Liver (tissue), 9 donors: ENCODE measurements around the gene SUCNR1. TPM values are rescaled to one million over a fixed set of nuclear protein-coding genes. Genes with fewer than 3 reads are reported as not detected.

ENCODE experiments used
- DNase-seq: peaks from one replicate; pipeline ENCODE4 v3.0.0-alpha.2; 2017; ENCODE audit warnings: low spot score
- H3K27ac ChIP-seq, 2 donors: one replicate each; pipeline ENCODE4 v1.7.0; 2013; ENCODE audit warnings: inconsistent platforms in 2 of 2, low read length in 2 of 2, control low read depth in 1 of 2, low read depth in 1 of 2, mild to moderate bottlenecking in 1 of 2
- H3K27me3 ChIP-seq, 4 donors: one replicate each; pipeline versions ENCODE4 v1.6.1 to v1.7.0; 2013; ENCODE audit warnings: low read length in 3 of 4, inconsistent platforms in 1 of 4, mild to moderate bottlenecking in 1 of 4, moderate library complexity in 1 of 4; ENCODE audit not compliant: control insufficient read depth in 4 of 4, insufficient read depth in 4 of 4
- H3K36me3 ChIP-seq, 4 donors: one replicate each; pipeline versions ENCODE4 v1.6.1 to v1.7.0; 2013; ENCODE audit warnings: low read length in 3 of 4, mild to moderate bottlenecking in 3 of 4, low read depth in 1 of 4, moderate library complexity in 1 of 4; ENCODE audit not compliant: control insufficient read depth in 4 of 4, insufficient read depth in 3 of 4
- H3K4me1 ChIP-seq, 4 donors: one replicate each; pipeline versions ENCODE4 v1.6.1 to v1.7.0; 2013; ENCODE audit warnings: low read length in 3 of 4, mild to moderate bottlenecking in 3 of 4, moderate library complexity in 1 of 4; ENCODE audit not compliant: control insufficient read depth in 4 of 4, insufficient read depth in 4 of 4
- H3K4me3 ChIP-seq, 3 donors: one replicate each; pipeline versions ENCODE4 v1.6.1 to v1.7.0; 2013; ENCODE audit warnings: low read length in 3 of 3, control low read depth in 1 of 3, low read depth in 1 of 3, mild to moderate bottlenecking in 1 of 3
- H3K9ac ChIP-seq, 2 donors: one replicate each; pipeline ENCODE4 v1.7.0; 2013; ENCODE audit warnings: low read length in 2 of 2, mild to moderate bottlenecking in 2 of 2, moderate library complexity in 2 of 2, control low read depth in 1 of 2, low read depth in 1 of 2
- H3K9me3 ChIP-seq, 4 donors: one replicate each; pipeline versions ENCODE4 v1.6.1 to v1.7.0; 2013; ENCODE audit warnings: low read length in 3 of 4; ENCODE audit not compliant: control insufficient read depth in 4 of 4
- FOXA2 ChIP-seq: IDR thresholded peaks from 2 replicates; pipeline ENCODE4 v1.6.1; 2016; ENCODE audit warnings: antibody characterized with exemption
- GABPA ChIP-seq, 2 donors: IDR thresholded peaks in 1 of 2; conservative IDR thresholded peaks in 1 of 2; 2 replicates each; pipeline ENCODE4 v1.6.1; 2016; ENCODE audit warnings: antibody characterized with exemption in 2 of 2, mild to moderate bottlenecking in 1 of 2, moderate library complexity in 1 of 2
- HNF4A ChIP-seq, 2 donors: conservative IDR thresholded peaks; 2 replicates each; pipeline ENCODE4 v1.6.1; 2016; ENCODE audit warnings: antibody characterized with exemption in 2 of 2, mild to moderate bottlenecking in 2 of 2
- HNF4G ChIP-seq: IDR thresholded peaks from 2 replicates; pipeline ENCODE4 v1.6.1; 2016; ENCODE audit warnings: antibody characterized with exemption
- JUND ChIP-seq, 2 donors: IDR thresholded peaks; 2 replicates each; pipeline ENCODE4 v1.6.1; 2016; ENCODE audit warnings: antibody characterized with exemption in 2 of 2
- NR2F2 ChIP-seq: IDR thresholded peaks from 2 replicates; pipeline ENCODE4 v1.6.1; 2016; ENCODE audit warnings: antibody characterized with exemption
- RAD21 ChIP-seq, 2 donors: IDR thresholded peaks; 2 replicates each; pipeline ENCODE4 v1.6.1; 2016; ENCODE audit warnings: antibody characterized with exemption in 2 of 2, mild to moderate bottlenecking in 2 of 2
- RXRA ChIP-seq, 2 donors: IDR thresholded peaks; 2 replicates each; pipeline ENCODE4 v1.6.1; 2017 to 2018; ENCODE audit warnings: antibody characterized with exemption in 2 of 2, mild to moderate bottlenecking in 1 of 2
- SP1 ChIP-seq: IDR thresholded peaks from 2 replicates; pipeline ENCODE4 v1.6.1; 2018; ENCODE audit warnings: antibody characterized with exemption, mild to moderate bottlenecking
- TAF1 ChIP-seq: conservative IDR thresholded peaks from 2 replicates; pipeline ENCODE4 v1.6.1; 2016; ENCODE audit warnings: antibody characterized with exemption, mild to moderate bottlenecking
- YY1 ChIP-seq: IDR thresholded peaks from 2 replicates; pipeline ENCODE4 v1.6.1; 2016; ENCODE audit warnings: antibody characterized with exemption, mild to moderate bottlenecking
- WGBS: extraction: QIAGEN DNeasy Blood & Tissue Kit; methylation state at CpG from one replicate; pipeline ENCODE4 v1.1.7; 2013; 5-methylcytosine and 5-hydroxymethylcytosine counted together
- polyA plus RNA-seq, 2 donors: library from polyadenylated mRNA; stranded (reverse) in 1 of 2; unstranded in 1 of 2; fragments of 200-250 nt in 1 of 2; fragments of >200 nt in 1 of 2; fragmentation: Nextera tagmentation in 1 of 2; extraction: Ambion mirVana in 1 of 2; gene quantifications; one replicate each; pipeline versions ENCODE4 v1.2.1 to v1.2.3, GENCODE V29; 2013 to 2015
- total RNA-seq, 2 donors: library from RNA; depleted of rRNA; stranded (reverse); fragments of >200 nt; gene quantifications; one replicate each; pipeline ENCODE4 v1.2.3, GENCODE V29; 2014
- TF ChIP-seq, protein P1 (sequence below): IDR thresholded peaks from 2 replicates; pipeline ENCODE4 v1.6.1; 2016; ENCODE audit warnings: antibody characterized with exemption
- TF ChIP-seq, protein P2 (sequence below): IDR thresholded peaks from 2 replicates; pipeline ENCODE4 v1.6.1; 2016; ENCODE audit warnings: antibody characterized with exemption
- TF ChIP-seq, protein P3 (sequence below): IDR thresholded peaks from 2 replicates; pipeline ENCODE4 v1.6.1; 2016; ENCODE audit warnings: antibody characterized with exemption
- TF ChIP-seq, protein P4 (sequence below): fragments of 150-350 bp; IDR thresholded peaks from 2 replicates; pipeline ENCODE4 v1.5.1; 2017; ENCODE audit warnings: improper control_type of control experiment, low read depth, low read length; ENCODE audit not compliant: missing input control
- donor health status: healthy.
- donor health status: healthy.
- donor health status: healthy.
- donor health status: healthy.
- donor health status: healthy.

SUCNR1 gene
- total and polyA plus RNA-seq, 4 donors = 1.3 to 7.1 (median 3.5) TPM

DNA sequence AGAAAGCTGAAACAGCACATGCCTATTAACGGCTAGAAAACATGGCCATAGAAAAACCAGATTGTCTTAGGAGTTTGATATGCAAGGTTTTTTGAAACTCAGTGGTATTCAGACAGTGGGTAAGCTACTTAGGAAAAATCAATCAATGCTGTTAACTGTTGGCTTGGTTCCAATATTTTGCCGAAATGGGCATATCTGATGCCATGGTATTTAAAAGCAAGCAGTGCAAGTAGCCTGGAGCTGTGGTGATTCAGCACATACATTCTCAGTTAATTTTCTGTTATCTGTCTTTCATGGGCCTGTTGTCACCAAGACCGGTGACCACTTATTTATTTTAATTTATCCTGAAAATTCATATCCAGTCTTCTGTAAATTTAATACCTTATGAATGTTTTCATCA lies 17.3 kb upstream of the SUCNR1 start:
- TF ChIP-seq JUND (IDR thresholded peaks at IDR 0.05) (no peak), HNF4G (no peak), HNF4A (conservative IDR thresholded peaks at IDR 0.05) (no peak), SP1 (no peak), FOXA2 (no peak), TAF1 (no peak), YY1 (no peak), NR2F2 (no peak)
- TF ChIP-seq, protein P1, sequence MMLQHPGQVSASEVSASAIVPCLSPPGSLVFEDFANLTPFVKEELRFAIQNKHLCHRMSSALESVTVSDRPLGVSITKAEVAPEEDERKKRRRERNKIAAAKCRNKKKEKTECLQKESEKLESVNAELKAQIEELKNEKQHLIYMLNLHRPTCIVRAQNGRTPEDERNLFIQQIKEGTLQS = no peak
- TF ChIP-seq, protein P2, sequence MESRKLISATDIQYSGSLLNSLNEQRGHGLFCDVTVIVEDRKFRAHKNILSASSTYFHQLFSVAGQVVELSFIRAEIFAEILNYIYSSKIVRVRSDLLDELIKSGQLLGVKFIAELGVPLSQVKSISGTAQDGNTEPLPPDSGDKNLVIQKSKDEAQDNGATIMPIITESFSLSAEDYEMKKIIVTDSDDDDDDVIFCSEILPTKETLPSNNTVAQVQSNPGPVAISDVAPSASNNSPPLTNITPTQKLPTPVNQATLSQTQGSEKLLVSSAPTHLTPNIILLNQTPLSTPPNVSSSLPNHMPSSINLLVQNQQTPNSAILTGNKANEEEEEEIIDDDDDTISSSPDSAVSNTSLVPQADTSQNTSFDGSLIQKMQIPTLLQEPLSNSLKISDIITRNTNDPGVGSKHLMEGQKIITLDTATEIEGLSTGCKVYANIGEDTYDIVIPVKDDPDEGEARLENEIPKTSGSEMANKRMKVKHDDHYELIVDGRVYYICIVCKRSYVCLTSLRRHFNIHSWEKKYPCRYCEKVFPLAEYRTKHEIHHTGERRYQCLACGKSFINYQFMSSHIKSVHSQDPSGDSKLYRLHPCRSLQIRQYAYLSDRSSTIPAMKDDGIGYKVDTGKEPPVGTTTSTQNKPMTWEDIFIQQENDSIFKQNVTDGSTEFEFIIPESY = no peak
- no peak overlapping the region for H3K27ac ChIP-seq
- no peak overlapping the region for H3K9ac ChIP-seq
- H3K27me3 ChIP-seq = no peaks in the 10 kb centered on the region
- no peaks in the 10 kb centered on the region for H3K36me3 ChIP-seq
- peaks cover 1 to 17% (median 10%) of the 10 kb centered on the region in 4 donors for H3K4me1 ChIP-seq
- WGBS = 78% methylated on average over 3 of the region's 3 CpGs
- H3K9me3 ChIP-seq = no peaks in the 10 kb centered on the region
- DNase-seq = no peak
- no peak overlapping the region for H3K4me3 ChIP-seq

DNA sequence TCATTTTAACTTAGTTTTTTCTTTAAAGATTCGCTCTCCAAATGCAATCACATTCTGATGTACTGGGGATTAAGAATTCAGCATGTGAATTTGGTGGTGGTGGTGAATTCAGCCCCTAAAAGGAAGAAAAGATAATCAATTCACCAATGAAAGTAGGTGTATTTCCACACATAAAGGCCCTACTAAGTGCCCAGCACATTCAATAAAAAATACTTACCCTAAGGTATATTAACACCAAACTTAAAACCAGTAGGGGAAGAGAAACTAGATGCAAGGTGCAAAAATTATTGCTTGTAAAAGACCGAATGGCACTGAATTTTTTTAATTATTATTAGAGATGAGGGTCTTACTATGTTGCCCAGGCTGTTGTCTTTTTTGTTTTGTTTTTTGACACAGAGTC lies 16.8 kb upstream of the SUCNR1 start:
- Histone ChIP-seq H3K27ac (no peak overlapping the region), H3K36me3 (no peaks in the 10 kb centered on the region), H3K4me1 (peaks cover 3 to 17% (median 10%) of the 10 kb centered on the region in 4 donors), H3K27me3 (no peaks in the 10 kb centered on the region), H3K9me3 (no peaks in the 10 kb centered on the region), H3K4me3 (no peak overlapping the region), H3K9ac (no peak overlapping the region)
- 93% methylated on average over 2 of the region's 2 CpGs for WGBS
- TF ChIP-seq, protein P3, sequence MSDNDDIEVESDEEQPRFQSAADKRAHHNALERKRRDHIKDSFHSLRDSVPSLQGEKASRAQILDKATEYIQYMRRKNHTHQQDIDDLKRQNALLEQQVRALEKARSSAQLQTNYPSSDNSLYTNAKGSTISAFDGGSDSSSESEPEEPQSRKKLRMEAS = no peak
- no peak for TF ChIP-seq SP1
- no peak for TF ChIP-seq HNF4G
- no peak for TF ChIP-seq HNF4A (conservative IDR thresholded peaks at IDR 0.05)
- TF ChIP-seq, protein P4, sequence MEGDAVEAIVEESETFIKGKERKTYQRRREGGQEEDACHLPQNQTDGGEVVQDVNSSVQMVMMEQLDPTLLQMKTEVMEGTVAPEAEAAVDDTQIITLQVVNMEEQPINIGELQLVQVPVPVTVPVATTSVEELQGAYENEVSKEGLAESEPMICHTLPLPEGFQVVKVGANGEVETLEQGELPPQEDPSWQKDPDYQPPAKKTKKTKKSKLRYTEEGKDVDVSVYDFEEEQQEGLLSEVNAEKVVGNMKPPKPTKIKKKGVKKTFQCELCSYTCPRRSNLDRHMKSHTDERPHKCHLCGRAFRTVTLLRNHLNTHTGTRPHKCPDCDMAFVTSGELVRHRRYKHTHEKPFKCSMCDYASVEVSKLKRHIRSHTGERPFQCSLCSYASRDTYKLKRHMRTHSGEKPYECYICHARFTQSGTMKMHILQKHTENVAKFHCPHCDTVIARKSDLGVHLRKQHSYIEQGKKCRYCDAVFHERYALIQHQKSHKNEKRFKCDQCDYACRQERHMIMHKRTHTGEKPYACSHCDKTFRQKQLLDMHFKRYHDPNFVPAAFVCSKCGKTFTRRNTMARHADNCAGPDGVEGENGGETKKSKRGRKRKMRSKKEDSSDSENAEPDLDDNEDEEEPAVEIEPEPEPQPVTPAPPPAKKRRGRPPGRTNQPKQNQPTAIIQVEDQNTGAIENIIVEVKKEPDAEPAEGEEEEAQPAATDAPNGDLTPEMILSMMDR = no peak
- no peak for TF ChIP-seq RAD21 (IDR thresholded peaks at IDR 0.05)
- no peak for TF ChIP-seq TAF1
- TF ChIP-seq GABPA (IDR thresholded peaks at IDR 0.05 in 1 of 2, conservative IDR thresholded peaks at IDR 0.05 in 1 of 2) = no peak
- TF ChIP-seq, protein P2 = no peak
- TF ChIP-seq RXRA (IDR thresholded peaks at IDR 0.05) = no peak
- no peak for TF ChIP-seq YY1
- TF ChIP-seq JUND (IDR thresholded peaks at IDR 0.05) = no peak
- no peak for TF ChIP-seq FOXA2
- DNase-seq = no peak
